ENCODE data around the gene ADISSP. TPM values are rescaled to one million over a fixed set of nuclear protein-coding genes. Genes with fewer than 3 reads are reported as not detected.

ADISSP gene
- total RNA-seq, 1 donor from 2014 or later: 34.8 TPM

DNA sequence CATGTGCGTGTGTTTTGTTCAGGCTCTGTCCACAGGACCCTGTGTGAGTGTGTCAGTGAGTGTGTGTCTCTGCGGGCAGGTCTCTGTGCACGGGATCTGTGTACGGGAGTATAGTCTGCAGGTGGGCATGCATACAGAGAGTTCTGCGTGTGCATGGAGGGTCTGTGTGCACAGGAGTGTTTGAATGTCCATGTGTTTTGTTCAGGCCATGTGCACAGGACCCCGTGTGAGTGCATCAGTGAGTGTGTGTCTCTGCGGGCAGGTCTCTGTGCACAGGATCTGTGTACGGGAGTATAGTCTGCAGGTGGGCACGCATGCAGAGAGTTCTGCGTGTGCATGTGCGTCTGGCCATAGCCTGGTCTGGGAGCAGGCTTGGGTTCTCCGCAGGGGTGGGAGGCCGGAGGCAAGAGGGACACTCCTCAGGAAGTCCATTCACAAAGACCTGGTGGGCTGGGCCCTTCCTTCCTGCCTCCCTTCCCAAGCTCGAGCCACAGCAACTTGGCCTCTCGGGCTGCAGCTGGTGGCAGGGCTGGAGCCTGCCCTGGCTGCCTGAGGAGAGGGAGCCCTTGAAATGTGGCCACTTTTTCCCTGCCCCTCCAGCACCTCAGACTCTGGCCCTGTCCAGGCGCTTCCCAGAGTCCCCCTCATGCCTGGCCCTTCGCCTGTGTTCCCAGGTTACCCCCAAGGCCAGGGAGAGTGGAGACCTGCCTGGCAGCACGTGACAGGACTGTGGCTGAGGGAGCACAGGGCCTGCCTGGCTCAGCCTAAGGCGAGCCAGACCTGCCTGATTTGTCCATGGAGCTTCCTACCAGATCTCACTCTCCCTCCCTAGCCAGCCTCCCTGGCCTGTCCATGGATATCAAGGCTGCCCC is 28.3 kb downstream of the ADISSP start:
- no peak for TF ChIP-seq CTCF (IDR thresholded peaks at IDR 0.05; ENCODE audit: insufficient read depth, low read length, poor library complexity, severe bottlenecking)
- Histone ChIP-seq H3K36me3 (ENCODE audit: control insufficient read depth, insufficient read depth, low read length) (no peaks in the 10 kb centered on the region), H3K27me3 (ENCODE audit: control insufficient read depth, insufficient read depth, low read length) (peaks cover 14% of the 10 kb centered on the region), H3K4me3 (ENCODE audit: low read depth, low read length) (no peak overlapping the region)
- no peak for DNase-seq (ENCODE audit: low read depth)

GRCh38 chr20:3738111-3739053 is 29.2 kb downstream of the ADISSP start:
- no peak for DNase-seq (ENCODE audit: low read depth)
- Histone ChIP-seq H3K4me3 (ENCODE audit: low read depth, low read length) (no peak overlapping the region), H3K36me3 (ENCODE audit: control insufficient read depth, insufficient read depth, low read length) (no peaks in the 10 kb centered on the region), H3K27me3 (ENCODE audit: control insufficient read depth, insufficient read depth, low read length) (peaks cover 21% of the 10 kb centered on the region)
- no peak for TF ChIP-seq CTCF (IDR thresholded peaks at IDR 0.05; ENCODE audit: insufficient read depth, low read length, poor library complexity, severe bottlenecking)

DNA sequence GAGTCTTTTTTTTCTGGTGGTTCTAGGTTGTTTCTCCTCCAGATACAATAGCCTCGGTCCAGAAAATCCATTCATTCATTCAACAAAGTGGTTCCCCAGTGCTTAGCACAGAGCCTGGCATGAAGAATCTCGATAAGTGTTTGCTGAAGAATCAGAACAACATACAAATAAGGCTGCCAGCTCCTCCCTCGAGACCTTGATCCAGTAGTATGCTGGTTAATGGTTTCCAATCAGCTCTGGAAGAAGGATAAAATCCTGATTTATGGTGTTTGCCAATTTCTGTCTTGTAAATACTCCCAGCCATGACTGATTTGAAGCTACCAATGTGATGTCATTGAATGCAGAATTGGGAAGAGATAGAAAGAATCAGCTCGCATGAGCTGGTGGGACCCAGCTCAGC is 31.8 kb downstream of the ADISSP start:
- no peak for DNase-seq (ENCODE audit: low read depth)
- TF ChIP-seq CTCF (IDR thresholded peaks at IDR 0.05; ENCODE audit: insufficient read depth, low read length, poor library complexity, severe bottlenecking): no peak
- H3K36me3 ChIP-seq (ENCODE audit: control insufficient read depth, insufficient read depth, low read length): no peaks in the 10 kb centered on the region
- peaks cover 44% of the 10 kb centered on the region for H3K27me3 ChIP-seq (ENCODE audit: control insufficient read depth, insufficient read depth, low read length)
- no peak overlapping the region for H3K4me3 ChIP-seq (ENCODE audit: low read depth, low read length)

DNA sequence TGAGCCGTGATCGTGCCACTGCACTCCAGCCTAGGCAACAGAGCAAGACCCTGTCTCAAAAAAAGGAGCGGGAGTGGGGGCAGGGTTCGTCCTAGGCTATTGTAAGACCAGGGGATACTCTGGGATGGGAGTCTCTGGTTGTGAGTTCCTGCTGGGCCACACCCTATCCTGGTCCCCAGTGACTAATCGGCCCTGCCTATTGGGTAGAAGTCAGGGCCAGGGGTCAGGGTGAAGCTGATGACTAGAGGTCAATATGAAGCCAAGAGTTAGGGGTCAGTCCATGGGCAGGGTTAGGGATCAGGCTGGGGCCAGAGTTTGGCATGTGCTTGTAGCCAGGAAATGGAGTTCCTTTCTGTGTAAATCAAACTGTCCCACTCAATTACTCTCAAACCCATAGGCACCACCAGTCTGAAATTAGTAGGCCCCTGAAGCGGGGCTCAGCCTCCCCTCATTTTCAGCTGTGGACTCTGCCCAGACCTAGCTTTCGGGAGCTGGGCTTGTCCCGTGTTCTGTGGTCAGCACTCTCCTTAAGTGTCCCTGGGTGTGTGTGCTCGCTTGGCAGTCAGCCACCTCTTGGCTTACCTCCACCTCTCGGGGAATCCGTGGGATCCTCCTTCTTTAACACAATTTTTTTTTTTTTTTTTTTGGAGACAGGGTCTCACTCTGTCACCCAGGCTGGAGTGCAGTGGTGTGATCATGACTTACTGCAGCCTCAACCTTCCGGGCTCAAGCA is 33.3 kb downstream of the ADISSP start:
- H3K36me3 ChIP-seq (ENCODE audit: control insufficient read depth, insufficient read depth, low read length): no peaks in the 10 kb centered on the region
- DNase-seq (ENCODE audit: low read depth): no peak
- TF ChIP-seq CTCF (IDR thresholded peaks at IDR 0.05; ENCODE audit: insufficient read depth, low read length, poor library complexity, severe bottlenecking): no peak
- H3K4me3 ChIP-seq (ENCODE audit: low read depth, low read length): no peak overlapping the region
- peaks cover 40% of the 10 kb centered on the region for H3K27me3 ChIP-seq (ENCODE audit: control insufficient read depth, insufficient read depth, low read length)

GRCh38 chr20:3733119-3733995 is 34.2 kb downstream of the ADISSP start:
- Histone ChIP-seq H3K36me3 (ENCODE audit: control insufficient read depth, insufficient read depth, low read length) (no peaks in the 10 kb centered on the region), H3K4me3 (ENCODE audit: low read depth, low read length) (no peak overlapping the region), H3K27me3 (ENCODE audit: control insufficient read depth, insufficient read depth, low read length) (peaks cover 43% of the 10 kb centered on the region)
- TF ChIP-seq CTCF (IDR thresholded peaks at IDR 0.05; ENCODE audit: insufficient read depth, low read length, poor library complexity, severe bottlenecking): no peak
- no peak for DNase-seq (ENCODE audit: low read depth)

All from kidney epithelial cell (primary cell).